Stimulated activated CD8-positive, alpha-beta memory T cell treated with anti-CD3 and anti-CD28 coated beads, Interleukin-2, amount 100 ng/mL, for 1 hour (primary cell): ENCODE data around the gene ATG7.
"Not testable (repeated sequence)": the region's sequence is repeated elsewhere in the genome, so short reads cannot be mapped to it uniquely, and the experiment has no call there.

ENCODE experiments used
- DNase-seq, 2 donors: peaks; one replicate each; pipeline ENCODE4 v3.0.0-alpha.2; 2020; ENCODE audit warnings: low read depth in 2 of 2

Gene ATG7

GRCh38 chr3:11290743-11291680, 18.8 kb downstream of the ATG7 start:
- DNase-seq = no peak

GRCh38 chr3:11291808-11292207, 19.6 kb downstream of the ATG7 start:
- DNase-seq = no peak

GRCh38 chr3:11297126-11297525, 24.9 kb downstream of the ATG7 start:
- DNase-seq = no peak

GRCh38 chr3:11300970-11301369, 28.8 kb downstream of the ATG7 start:
- DNase-seq = no peak

DNA sequence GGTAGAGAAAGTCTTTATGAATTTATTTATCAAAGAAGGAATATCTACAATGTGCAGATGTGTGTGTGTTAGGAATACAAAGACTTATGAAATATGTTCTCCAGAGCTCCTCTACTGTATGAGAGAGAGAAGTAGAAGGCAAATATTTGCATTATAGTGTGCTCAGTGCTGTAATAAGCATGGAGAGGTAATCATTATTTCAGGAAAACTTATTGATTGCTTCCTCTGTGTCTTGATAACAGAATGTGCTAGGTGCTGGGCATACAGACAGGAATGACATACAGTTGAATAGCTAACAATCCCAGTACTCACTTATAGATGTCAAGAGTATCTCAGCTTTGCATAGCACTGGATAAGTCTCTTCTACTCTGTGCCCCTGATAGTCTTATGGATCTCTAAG, 30.2 kb downstream of the ATG7 start:
- DNase-seq = no peak

GRCh38 chr3:11304175-11304574, 32.0 kb downstream of the ATG7 start:
- DNase-seq = no peak

- no peak for DNase-seq
Measured at GRCh38 chr3:11305509-11305908, 33.3 kb downstream of the ATG7 start.

DNA sequence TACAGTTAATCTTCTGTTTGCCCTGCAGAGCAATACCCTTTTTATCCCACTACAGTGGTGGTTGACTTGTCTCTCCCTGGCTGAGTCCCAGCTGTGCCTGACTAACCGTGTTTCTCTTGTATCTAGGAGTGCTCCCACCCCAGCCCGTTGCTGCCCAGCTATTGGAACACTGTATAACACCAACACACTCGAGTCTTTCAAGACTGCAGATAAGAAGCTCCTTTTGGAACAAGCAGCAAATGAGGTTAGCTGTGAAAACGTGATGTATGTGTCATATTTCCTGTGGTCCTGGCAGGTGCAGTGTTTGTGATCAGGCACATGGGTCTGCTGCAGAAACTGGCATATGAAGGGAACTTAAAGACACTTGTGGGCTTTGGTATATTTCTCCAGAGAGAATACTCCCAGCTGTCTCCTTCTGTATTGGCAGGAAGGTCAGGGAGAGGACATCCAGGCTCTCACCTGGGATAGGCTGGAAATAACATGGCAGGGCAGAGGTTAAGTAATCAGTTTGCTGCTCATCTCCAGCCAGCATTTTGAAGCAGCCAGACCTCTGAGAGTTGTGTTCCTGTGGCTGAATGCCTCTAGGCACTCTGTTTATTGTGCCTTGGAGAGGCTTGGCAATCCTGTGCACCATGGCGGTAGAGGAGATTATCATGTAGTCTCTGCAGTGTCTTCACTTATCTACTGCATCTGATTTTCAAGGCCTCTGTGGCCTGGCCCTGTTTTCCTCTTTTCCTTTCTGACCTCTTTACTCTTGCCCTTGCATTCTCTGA, 34.8 kb downstream of the ATG7 start:
- DNase-seq = peak in 1 of 2 donors; percentile 9

DNA sequence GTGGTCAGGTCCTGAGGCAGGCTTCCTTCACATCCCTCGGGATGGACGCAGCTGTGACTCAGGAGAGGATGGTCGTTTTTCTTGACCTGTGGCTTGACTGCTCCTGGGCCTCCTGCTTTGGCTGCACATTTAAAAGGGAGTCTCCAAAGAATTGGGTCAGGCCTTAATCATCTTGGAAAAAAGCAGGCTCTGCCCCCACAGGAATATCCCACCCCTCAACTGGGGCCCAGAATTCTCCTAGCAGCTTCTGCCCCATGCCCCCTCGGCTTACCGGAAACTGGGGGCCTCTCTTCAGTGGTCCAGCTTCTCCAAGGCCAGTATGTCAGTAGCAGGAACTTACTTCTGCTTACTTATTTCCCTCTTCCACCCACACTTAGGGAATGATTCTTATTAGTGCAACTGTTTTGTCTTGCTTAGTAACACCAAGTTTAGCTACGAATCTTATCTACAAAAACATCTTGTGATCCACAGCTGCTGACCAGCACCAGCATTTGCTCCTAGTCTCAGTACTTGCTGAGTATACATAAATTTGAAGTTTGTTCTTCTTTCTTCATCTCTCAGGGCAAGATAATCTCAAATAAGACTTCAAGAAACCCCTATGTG, 35.7 kb downstream of the ATG7 start:
- no peak for DNase-seq

DNA sequence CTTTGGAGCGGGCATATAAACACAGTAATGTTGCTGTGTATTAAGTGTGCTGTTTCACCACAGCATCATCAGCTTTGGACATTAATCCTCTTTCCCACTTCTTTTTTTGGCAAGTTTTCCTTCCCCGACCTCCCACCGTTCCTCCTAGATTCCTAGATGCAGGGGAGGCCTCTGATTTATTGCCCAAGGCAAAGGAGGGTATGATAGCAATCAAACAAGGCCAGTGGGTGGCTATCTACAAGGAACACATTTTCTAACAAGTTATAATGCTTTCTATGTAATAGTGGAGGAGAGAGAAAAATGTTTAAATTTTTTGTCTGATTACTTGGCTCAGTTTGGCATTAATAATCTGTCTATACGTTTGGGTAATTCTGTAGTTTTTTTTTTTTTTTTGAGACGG, 38.1 kb downstream of the ATG7 start:
- DNase-seq = no peak

GRCh38 chr3:11312166-11312565, 40.0 kb downstream of the ATG7 start:
- DNase-seq = no peak

DNA sequence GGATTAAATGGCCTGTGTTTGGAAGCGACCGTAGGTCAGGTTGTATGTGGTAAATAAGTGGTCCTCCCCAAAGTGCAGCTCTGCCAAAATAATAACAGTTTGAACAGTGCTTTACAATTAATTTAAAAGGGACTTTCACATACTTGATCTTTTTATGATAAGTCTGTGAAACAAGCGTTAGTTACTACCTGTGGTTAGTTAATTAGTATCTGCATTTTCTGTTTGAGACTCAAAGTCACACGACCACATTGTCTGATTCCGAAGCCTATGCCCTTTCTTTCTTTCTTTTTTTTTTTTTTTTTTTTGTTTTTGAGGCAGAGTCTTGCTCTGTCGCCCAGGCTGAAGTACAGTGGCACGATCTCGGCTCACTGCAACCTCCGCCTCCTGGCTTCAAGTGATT, 45.1 kb downstream of the ATG7 start:
- DNase-seq = no peak

GRCh38 chr3:11322931-11323330, 50.7 kb downstream of the ATG7 start:
- no peak for DNase-seq

DNA sequence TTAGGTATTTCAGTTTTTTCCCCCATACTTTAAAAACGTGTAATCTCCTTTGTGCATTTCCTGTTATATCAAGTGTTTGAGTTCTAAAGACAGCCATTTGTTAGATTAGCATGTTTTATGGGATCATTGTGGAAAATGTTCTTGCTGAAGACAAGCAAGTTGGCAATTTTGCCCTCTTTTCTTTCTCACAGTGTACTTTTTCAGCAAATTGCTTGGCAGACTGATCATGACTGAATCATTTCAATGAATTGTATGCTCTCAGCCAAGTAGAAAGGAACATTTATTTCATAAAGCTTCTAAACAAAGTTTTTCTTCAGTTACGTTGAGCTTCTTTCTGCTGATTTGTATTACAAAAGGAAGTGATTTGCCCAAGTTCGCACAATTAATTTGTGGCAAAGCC, 51.6 kb downstream of the ATG7 start:
- DNase-seq = no peak

- DNase-seq = no peak
Measured at GRCh38 chr3:11327619-11328018, 55.4 kb downstream of the ATG7 start.

GRCh38 chr3:11328196-11328945, 56.2 kb downstream of the ATG7 start:
- DNase-seq = no peak

DNA sequence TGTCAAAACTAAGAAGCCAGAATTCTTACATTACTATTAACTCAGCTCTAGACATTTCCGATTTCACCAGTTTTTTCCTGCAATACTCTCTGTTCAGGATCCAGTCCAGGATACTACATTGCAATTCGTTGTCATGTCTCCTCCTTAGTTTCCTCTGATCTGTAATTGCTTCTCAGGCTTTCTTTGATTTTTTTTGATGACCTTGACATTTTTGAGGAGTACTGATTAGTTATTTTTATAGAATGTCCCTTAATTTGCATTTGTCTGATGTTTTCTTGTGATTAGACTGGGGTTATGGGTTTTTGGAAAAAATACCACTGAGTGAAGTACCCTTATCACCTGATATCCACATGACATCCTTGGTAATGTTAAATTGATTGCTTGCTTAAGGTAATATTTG, 57.6 kb downstream of the ATG7 start:
- no peak for DNase-seq

DNA sequence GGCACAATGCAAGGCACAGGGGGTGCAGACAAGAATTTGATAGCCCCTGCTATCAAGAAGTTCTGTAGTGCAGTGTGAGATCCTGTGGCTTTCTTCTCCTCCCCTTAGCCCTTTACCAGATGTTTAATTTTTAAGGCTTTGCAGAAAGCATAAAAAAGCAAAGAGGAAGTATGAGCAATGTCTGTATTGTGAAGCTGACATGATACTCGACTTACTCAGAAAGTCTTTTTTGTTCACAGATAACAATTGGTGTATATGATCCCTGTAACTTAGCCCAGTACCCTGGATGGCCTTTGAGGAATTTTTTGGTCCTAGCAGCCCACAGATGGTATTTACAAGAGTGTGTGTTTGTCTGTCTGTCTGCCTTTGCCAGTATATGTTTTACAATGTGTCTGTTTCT, 58.9 kb downstream of the ATG7 start:
- no peak for DNase-seq

GRCh38 chr3:11335056-11335608, 62.9 kb downstream of the ATG7 start:
- DNase-seq = no peak

DNA sequence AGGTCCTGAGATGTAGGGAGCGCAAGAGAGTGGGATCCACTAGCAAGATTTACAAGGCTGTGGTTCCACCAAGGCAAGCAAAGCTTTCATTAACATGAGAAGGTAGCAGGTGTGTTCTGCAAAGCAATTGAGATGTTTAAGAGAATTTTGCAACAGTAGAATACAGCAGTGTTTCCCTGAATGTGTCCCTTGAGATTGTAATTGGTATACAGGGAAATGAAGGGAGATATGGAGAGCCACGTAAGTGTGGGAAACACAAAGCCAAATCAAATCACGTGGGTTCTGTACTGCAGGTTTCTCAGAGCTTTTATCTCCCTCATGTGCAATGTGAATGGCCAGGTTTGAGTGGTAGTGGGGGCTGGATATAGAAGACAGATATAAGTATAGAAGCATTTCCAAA, 67.3 kb downstream of the ATG7 start:
- DNase-seq = no peak

DNA sequence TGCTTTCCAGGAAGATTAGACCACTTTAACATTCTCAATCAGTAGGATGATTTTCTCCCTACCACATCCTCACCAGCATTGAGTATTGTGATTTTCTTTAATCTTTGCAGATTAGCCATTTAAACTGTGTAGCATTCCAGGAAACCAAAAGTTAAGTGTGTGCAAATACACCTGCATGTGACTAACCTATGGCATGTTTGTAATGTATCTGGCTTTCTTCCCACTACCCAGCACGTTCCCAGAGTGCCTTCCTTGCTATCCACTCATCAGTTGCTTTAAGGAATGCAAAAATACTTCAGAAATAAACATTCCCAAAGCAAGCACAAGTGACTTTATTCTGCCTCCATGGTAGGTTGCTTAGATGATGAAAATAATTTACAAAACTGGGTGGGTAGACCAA, 74.2 kb downstream of the ATG7 start:
- no peak for DNase-seq

DNA sequence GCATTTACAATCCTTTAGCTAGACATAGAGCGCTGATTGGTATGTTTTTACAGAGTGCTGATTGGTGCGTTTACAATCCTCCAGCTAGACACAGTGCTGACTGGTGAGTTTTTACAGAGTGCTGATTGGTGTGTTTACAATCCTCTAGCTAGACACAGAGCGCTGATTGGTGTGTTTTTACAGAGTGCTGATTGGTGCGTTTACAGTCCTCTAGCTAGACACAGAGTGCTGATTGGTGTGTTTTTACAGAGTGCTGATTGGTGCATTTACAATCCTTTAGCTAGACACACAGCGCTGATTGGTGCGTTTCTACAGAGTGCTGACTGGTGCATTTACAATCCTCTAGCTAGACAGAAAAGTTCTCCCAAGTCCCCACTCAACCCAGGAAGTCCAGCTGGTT, 76.7 kb downstream of the ATG7 start:
- DNase-seq = not testable (repeated sequence)
